NCI-H345 (cell line): Measurements from ENCODE around the gene ASMTL.
"Not testable (repeated sequence)": the region's sequence is repeated elsewhere in the genome, so short reads cannot be mapped to it uniquely, and the experiment has no call there.

Experiments
- DNase-seq: peaks from one replicate; lab custom pipeline; 2025; lab: John Stamatoyannopoulos, UW

ASMTL gene

DNA sequence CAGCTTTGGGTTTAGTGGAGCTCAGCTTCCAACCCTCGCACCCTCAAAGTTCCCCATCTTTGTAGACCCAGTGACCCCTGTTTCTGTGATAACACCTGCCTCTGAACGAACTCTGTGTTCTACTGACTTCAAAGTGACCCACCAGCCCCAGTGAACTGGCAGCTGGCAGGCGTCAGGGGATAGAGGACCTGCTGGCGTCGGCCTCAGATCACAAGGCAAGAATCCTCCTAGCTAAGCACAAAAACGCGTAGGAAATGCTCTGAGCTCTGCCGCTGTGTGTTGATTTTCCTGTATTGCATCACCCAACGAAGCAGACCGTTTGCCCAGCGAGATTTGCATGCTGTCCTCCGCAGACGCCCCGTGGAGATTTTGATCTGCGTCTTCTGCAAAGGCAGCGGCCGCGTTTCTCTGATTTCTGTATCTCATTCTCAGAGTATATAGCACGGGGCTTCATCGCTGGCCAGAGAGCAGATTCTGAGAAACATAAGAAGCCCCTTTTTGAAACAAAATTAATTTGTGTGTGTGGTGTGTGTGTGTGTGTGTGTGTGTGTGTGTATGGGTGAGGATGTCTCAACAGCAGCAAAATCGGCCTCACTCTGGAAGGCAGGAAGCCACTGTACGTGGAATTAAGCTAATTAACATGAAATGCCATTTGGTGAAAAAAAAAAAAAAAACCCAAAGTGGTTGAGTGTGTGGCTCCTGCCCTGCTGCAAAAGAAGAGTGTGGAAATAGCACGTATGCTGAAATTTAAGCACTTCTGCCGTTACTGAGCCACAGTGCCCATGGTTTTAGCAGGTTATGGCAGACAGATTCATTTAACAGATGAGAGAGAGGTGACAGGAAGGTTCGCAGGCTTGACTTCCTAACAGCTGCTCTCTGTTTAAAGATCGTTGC, 29.2 kb upstream of the ASMTL start:
- DNase-seq, result no peak

DNA sequence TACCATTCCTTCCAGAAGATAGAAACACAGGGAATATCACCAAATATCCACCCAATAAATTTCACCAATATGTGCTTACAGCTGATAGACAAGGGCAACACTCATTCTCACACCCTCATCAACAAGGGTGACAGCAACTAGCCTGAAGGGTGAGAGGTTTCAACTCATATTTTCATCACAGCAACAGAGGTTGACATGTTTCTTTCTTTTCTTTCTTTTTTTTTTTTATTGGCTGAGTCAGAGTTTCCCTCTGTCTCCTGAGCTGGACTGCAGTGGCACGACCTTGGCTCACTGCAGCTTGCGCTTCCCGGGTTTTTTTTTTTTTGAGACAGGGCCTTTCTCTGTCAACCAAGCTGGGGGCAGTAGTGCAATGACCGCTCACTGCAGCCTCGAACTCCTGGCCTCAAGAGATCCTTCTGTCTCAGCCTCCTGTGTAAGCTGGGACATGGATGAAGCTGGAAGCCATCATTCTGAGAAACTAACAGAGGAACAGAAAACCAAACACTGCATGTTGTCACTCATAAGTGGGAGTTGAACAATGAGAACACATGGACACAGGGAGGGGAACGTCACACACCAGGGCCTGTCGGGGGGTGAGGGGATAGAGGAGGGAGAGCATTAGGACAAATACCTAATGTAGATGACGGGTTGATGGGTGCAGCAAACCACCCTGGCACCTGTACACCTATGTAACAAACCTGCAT, 27.5 kb upstream of the ASMTL start:
- no peak for DNase-seq

DNA sequence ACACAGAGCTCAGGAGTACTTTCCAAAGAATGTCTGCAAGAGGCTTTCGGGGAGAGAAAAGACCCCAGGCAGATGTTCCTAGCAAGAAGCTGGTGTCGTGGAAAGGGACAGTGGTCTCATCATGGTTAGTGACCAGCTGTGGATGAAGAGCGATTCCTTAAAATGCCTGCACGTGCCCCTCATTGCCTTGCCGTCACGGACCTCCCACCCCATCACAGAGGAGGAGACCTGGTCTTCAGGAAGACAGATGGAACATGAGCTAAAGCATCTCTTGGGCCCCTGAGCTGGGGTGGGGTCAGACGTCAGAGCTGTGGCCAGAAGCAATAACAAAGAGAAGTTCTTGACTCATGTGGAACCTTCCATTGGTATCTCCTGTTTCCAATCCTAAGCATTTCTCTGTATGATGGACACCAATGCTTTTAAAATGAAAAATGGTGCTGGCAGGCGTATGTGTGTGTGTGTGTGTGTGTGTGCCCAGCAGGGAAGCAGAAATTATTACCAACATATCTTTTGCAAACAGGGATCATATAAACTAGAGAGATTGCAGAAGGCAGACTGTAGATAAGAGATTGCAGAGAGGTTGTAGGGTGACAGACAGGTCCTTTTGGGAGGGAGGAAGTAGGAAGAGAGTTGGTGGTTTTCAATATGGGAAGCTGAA, 25.2 kb upstream of the ASMTL start:
- DNase-seq, result no peak

DNA sequence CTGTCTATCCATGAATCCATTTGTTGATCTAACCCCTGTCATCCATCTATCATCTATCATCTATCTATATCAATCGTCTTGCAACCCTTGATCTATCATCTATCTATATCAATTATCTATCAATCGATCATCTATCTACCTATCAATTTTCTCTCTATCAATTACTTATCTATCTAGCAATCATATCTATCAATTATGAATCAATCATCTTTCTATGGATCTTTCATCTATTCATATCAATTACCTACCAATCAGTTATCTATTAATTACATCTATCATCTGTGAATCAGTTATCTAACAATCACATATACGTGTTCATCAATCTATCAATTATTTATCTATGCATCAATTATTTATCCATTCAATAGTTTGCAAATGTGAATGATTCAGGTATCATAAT, 24.5 kb upstream of the ASMTL start:
- DNase-seq, result no peak

DNA sequence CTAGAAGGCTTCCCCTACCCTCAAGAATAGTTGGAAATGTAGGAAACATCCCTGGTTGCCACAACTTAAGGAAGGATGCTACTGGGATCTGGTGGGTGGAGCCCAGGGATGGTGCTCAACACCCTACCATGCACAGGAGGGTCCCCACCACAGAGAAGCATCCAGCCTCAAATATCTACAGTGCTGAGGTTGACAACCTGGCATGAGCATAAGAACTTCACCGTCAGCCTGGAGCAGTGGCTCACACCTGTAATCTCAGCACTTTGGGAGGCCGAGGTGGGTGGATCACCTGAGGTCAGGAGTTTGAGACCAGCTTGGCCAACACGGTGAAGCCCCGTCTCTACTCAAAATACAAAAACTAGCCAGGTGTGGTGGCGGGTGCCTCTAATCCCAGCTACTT, 24.0 kb upstream of the ASMTL start:
- no peak for DNase-seq

DNA sequence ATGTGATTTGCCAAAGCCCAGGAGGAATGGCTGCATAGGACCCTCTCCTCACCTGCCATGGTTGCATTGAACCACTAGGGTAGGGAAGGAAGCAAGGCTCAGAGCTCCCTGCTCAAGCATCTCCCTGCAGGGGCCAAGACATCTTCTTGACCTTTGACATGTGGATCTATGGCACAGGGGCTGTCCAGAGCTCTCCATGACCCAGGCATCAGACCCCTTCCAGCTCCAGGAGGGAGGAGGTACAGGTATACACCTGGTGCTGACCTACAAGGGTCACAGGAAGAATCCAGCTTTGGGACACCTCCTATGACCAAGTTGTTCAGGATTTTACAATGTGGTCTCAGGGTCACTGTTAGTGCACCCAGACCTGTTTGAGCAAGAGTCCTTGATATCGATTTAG, 23.2 kb upstream of the ASMTL start:
- DNase-seq, result no peak

DNA sequence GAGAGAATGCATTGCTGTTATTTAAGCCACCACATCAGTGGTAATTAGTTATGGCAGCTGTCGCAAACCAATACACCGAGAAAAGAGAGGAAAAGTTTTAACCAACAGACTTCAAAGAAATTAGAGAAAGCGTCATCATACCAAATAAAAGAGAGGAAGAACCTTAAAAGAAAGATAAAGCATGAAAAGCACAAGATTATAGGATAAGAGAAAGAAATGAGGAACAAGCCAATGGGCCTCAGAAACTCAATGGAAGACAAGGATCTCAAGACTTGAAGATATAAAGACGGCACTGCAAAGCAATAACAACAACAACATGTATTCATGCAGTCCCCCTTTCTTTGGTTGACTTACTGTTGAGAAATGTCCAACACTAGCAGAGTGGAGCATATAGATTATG, 22.8 kb upstream of the ASMTL start:
- no peak for DNase-seq

DNA sequence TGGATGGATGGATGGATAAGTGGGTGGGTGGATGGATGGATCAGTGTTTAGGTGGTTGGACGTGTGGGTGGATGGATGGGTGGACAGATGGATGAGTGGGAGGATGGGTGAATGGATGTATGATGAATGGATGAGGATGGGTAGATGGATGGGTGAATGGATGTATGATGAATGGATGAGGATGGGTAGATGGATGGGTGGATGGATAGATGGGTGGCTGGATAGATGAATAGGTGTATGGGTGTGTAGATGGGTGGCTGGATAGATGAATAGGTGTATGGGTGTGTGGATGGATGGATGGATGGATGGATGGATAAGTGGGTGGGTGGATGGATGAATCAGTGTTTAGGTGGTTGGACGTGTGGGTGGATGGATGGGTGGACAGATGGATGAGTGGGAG, 21.9 kb upstream of the ASMTL start:
- DNase-seq, result not testable (repeated sequence)

DNA sequence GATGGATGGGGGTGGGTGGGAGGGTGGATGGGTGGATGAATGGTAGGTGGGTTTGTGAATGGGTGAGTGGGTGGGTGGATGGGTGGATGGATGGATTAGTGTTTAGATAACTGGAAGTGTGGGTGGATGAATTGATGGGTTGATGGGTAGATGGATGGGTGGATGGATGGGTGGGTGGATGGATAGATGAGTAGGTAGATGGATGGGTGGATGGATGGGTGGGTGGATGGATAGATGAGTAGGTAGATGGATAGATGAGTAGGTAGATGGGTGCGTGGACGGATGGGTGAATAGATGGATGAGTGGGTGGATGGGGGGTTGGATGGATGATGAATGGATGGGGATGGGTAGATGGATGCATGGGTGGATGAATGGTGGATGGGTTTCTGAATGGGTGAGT, 20.3 kb upstream of the ASMTL start:
- DNase-seq, result no peak

DNA sequence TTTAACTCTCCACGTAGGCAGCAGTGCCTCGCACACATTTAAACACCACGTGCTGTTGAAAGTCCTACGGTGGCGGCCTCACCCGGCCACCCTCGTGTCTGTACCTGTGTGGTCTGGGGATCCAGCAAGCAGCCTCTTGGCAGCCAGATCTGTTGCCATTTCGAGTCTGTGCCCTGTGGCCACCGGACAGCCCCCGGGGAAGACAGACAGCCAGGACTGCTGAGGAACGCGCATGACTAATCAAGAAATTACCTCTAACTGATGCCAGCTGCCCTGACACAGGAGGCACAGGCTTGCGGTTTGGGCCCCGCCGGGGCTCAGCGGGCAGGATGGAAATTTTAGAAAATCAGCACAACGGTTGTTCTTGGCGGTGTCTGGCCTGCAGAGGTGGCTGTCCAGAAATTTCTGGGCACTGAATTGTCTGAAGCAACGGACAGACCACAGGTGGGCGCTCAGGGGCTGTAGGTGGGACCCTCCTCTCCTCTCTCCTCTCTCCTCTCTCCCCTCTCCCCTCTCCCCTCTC, 15.6 kb upstream of the ASMTL start:
- DNase-seq, result no peak

DNA sequence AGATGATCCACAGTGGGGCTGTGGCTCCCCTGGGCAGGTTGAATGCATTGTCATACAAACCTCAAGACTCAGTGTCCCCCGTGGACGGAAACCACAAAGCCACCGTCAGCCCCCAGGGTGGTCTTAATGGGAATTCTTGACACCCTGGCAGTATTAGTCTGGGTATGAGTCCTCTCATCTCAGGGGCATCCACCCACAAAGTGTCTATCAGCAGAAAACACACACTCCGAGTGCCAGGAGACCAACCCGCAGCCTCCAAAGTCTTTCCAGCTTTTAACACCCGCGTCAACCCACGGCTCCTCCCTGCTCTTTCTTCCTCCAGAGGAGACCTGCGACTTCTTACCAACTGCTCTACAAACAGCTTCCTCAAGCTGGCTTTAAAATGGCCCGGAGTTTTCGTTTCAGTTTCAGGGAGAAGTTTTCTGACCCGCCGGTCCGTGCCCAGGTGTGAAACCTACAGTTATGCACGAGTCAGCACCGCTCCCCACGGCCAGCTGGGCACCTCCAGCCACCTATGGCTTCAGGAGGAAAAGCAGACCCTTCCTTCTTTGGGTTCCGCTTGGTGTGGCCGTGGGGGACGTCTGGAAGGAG, 14.4 kb upstream of the ASMTL start:
- no peak for DNase-seq

DNA sequence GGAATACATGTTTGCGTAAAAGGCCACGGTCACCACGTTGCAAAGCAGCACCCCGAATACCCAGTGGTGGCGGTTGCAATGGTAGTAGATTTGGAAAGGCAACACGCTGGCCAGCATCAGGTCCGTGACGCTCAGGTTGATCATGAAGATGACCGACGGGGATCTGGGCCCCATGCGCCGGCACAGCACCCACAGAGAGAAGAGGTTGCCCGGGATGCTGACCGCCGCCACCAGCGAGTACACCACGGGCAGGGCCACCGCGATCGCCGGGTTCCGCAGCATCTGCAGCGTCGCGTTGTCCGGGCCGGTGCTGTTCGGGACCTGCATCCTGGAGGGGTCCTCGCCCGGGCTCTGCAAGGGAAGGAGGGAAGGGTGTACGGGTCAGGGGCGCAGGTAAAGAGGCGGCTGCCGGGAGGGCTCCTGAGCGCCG, 13.5 kb upstream of the ASMTL start:
- DNase-seq, result no peak

DNA sequence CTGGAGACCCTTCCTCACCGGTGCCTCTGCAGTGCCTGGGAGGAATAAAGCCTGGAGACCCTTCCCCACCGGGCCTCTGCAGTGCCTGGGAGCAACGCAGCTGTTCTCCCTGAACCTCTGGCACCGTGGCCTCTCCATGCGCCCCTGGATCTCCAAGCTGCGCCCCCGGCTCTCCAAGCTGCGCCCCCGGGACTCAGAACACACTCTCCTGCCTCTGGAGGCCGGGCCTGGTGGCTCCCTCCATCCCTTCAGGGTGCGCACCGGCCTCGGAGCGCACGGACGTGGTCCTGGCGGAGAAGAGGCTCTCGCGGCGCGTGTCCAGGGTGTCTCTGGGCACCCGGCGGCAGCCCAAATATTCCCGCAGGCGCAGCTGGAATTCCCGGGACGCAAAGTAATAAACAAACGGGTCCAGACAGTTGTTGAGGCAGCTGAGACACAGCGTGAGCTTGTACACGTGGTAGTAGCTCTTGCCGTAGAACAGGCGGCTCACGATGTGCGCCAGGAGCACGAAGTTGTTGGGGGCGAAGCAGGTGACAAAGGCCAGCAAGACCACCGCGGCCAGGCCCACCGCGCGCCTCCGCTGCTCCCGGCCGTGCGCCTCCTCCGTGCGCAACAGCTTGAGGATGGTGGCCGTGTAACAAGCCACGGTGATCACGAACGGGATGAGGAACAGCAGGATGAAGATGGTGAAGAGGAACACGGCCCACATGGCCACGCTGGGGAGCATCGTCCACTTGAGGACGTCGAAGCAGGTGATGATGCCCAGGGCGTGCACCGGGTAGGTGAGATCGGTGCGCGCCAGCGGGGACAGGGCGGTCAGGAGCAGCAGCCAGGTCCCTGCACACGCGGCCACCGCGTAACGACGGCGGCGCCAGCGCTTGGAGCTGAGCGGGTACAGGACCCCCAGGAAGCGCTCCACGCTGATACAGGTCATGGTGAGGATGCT, 12.8 kb upstream of the ASMTL start:
- no peak for DNase-seq

DNA sequence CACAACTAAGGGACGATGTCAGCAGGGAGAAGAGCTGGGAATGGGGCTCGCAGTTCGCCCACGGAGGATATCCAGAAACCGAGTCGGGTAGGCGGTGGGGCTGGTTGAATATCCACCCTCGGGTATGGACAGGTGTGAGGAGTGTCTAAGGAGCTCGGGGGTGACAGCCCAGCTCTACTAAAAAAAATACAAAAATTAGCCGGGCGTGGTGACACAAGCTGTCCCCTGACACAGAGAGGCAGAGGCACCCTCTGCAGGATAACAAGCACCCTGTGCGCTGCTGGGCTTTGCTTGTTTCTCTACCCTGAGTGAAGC, 12.2 kb upstream of the ASMTL start:
- no peak for DNase-seq

DNA sequence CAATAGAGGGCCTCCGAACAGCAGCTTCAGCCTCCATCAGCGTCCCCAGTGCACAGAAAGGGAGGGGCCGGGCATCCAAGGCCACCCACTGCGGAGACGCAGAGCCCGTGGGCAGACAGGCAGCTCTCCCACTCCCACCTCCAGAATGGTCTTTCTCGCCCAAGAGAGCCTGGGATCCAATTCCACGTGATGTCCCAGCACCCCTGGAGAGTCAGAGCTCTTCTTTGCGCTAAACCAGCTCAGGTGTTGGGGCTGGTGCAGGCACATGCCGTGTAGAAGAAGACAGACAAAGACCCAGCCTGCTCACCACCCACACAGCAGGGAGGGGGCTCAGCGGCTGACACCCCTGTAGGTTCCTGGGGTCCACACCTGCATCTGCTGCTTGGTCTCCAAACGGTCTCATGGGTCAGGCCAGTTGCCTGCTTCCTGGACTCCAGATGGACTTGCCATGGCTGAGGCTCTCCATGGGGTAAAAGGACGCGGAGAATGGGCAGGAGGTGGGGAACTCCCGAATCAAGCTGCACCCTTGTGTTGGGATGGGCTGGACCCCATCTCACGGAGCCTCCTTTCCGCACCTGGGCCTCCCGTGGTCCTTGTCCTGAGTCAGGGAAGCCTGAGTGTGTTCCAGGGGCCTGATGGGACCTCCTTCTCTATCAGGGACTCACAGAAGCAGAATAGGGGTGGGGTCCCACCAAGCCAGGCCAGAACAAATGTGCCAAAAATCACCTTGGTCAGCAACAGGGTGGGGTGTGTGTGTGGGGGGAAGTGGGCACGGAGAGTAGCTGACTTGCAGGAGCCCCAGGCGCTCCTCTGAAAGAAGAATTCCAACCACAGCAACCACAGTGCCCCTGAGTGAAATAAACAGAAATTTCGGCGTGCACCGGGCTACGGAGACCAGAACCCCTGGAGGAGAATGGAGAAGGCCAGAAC, 11.6 kb upstream of the ASMTL start:
- no peak for DNase-seq

DNA sequence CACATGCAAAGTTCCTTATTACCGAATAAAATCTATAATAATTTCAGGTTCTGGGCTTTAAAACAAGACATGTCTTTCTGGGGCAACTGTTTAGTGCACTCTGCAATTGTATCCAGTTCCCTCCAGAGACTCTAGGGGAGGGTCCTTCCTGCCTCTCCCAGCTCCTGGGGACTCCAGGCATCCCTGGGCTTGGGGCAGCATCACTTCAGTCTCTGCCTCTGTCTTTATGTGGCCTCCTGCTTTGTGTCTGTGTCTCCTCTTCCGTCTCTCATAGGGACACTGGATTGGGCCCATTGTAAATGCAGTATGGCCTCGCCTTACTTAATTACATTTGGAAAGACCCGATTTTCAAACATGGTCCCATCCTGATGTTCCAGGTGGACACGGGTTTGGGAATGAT, 10.9 kb upstream of the ASMTL start:
- no peak for DNase-seq

DNA sequence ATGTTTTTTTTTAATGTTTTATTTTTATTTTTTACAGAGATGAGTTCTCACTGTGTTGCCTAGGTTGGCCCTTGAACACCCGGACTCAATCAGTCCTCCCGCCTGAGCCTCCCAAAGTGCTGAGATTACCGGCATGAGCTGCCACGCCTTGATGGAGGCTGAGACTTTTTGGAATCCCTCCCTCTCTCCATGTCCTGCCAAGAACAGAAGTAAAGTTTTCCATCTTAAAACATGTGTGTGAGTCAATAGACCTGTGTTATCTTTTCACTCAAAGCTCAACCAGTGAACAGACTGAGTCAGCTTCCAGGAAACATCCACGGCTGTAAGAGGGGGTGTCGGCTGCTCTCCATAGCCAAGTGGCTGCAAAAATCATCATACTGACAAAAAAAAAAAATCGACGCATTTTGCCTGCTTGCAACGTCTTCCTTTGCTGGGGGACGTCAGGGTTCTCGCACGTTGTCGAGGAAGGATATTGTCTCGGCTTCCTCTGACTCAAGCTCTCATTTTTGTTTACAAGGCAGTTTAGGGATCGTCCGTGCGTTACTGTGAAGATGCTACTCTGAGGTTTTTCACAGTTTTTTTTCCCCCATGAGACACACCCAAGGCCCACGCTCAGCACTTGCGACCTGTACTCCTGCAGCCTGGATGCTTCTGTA, 10.0 kb upstream of the ASMTL start:
- DNase-seq, result no peak

DNA sequence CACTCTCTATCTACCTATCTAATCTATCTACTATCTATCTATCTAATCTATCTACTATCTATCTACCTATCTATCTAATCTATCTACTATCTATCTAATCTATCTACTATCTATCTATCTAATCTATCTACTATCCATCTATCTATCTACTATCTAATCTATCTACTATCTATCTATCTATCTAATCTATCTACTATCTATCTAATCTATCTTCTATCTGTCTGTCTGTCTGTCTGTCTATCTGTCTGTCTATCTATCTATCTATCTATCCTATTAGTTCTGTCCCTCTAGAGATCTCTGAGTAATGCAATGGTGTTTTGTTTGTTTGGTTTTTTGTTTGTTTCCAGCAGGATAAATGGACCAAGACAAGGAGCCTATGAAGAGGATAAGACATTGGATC, 9.4 kb upstream of the ASMTL start:
- no peak for DNase-seq

DNA sequence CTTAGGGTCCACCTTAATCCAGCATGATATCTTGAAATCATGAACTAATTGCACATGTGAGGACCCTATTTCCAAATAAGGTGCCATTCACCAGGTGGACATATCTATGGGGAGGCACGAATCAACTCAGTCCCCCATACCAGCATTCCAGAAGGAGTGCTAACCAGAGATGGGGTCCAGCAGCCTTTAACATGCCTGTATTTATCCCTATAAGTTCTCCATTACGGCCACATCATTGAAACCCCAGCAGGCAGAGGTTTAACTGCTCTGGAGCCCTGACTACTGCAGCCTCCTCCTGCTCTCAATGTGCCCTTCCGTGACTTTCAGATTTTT, 3.2 kb upstream of the ASMTL start:
- DNase-seq, result no peak
